Parathyroid adenoma (tissue), 2 donors: ENCODE data around the gene GANAB.
"Not testable (repeated sequence)": the region's sequence is repeated elsewhere in the genome, so short reads cannot be mapped to it uniquely, and the experiment has no call there.

Experiments used
- H2AFZ ChIP-seq: fragments of 300-600 bp; sonication (generic); one replicate; pipeline ENCODE4 v1.7.0; 2017; ENCODE audit warnings: antibody characterized with exemption, mild to moderate bottlenecking
- H3K27ac ChIP-seq: fragments of 300-600 bp; sonication (generic); one replicate; pipeline ENCODE4 v1.7.0; 2017
- H3K27me3 ChIP-seq: fragments of 300-600 bp; sonication (generic); one replicate; pipeline ENCODE4 v1.7.0; 2017; ENCODE audit warnings: low read length; ENCODE audit not compliant: control insufficient read depth, insufficient read depth
- H3K36me3 ChIP-seq: fragments of 300-600 bp; sonication (generic); one replicate; pipeline ENCODE4 v1.7.0; 2017; ENCODE audit warnings: low read length; ENCODE audit not compliant: control insufficient read depth, insufficient read depth
- H3K4me1 ChIP-seq: fragments of 300-600 bp; sonication (generic); one replicate; pipeline ENCODE4 v1.7.0; 2017; ENCODE audit warnings: control low read depth
- H3K4me2 ChIP-seq: fragments of 300-600 bp; sonication (generic); one replicate; pipeline ENCODE4 v1.7.0; 2017; ENCODE audit warnings: low read length
- H3K4me3 ChIP-seq: fragments of 300-600 bp; sonication (generic); one replicate; pipeline ENCODE4 v1.7.0; 2017; ENCODE audit warnings: low read depth, low read length
- H3K79me2 ChIP-seq: fragments of 300-600 bp; sonication (generic); one replicate; pipeline ENCODE4 v1.7.0; 2017; ENCODE audit warnings: control low read depth
- H3K9ac ChIP-seq: fragments of 300-600 bp; sonication (generic); one replicate; pipeline ENCODE4 v1.7.0; 2017; ENCODE audit warnings: mild to moderate bottlenecking
- H3K9me3 ChIP-seq: fragments of 300-600 bp; sonication (generic); one replicate; pipeline ENCODE4 v1.7.0; 2017; ENCODE audit warnings: low read length; ENCODE audit not compliant: control insufficient read depth
- CTCF ChIP-seq: fragments of 300-600 bp; sonication (generic); IDR thresholded peaks from one replicate; pipeline ENCODE4 v1.7.0; 2017; ENCODE audit warnings: antibody characterized with exemption, mild to moderate bottlenecking
- donor health status: primary hyperparathyroidism.

The GANAB gene

DNA sequence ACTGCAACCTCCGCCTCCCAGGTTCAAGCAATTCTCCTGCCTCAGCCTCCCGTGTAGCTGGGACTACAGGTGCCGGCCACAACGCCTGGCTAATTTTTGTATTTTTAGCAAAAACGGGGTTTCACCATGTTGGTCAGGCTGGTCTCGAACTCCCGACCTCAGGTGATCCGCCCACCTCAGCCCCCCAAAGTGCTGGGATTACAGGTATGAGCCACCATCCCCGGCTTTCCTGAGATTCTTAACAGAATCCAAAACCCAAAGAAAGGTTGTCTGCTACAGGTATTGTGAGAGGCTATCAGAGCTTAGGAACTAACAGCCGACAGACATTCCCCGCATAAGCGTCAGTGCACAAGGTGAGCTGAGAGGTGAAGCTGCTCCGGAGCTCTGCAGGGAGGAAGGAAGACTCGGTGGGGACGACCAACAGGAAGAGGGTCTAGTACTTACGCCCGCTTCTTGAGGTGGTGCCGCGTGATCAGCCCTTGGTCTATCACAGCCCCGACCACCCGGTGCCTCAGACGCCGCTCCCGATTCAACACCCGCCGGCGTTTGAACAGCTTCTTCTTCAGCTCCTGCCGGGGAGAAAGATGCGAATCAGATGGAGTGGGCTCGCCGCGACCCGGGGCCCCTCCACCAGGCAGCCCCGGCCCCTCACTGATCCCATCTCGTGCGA lies 18.1 kb upstream of the GANAB start:
- no peak overlapping the region for H3K9ac ChIP-seq

DNA sequence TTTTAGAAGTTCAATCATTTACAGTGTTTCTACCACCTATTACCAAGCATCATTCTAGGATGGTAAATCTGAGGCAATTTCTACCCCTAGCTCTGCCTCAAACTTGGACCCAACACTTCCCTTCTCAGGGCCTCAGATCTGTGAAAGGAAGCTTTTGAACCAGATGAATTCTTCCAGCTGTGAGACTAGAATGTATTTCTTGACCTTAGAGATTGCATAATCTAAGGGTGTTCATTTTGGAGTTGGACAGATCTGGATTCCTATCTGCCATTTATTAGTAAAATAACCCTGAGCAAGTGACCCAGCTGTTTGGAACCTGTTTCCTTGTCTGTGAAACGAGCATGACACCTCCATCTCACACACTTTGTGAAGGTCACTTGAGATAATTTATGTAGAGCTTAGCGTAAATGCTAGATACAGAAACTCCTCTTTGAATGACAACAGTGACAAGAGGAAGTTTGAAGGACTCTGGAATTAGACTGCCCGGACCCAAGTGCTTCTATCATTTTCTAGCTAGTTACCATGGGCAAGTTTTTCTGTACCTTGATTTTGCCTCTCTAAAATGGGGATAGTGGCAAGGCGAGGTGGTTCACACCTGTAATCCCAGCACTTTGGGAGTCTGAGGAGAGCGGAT lies 10.5 kb upstream of the GANAB start:
- Histone ChIP-seq H3K4me2 (no peak overlapping the region), H3K36me3 (no peaks in the 10 kb centered on the region), H3K9ac (no peak overlapping the region), H3K27ac (no peak overlapping the region), H3K4me3 (no peak overlapping the region), H3K4me1 (no peaks in the 10 kb centered on the region), H3K9me3 (no peaks in the 10 kb centered on the region), H2AFZ (no peak overlapping the region), H3K27me3 (no peaks in the 10 kb centered on the region), H3K79me2 (peaks cover 4% of the 10 kb centered on the region)
- TF ChIP-seq CTCF: no peak

More for the DNA sequence above, 18.1 kb upstream of the GANAB start:
- Histone ChIP-seq H3K4me3 (peak overlapping the region; percentile 75), H3K27ac (peak overlapping the region; percentile 70), H3K36me3 (no peaks in the 10 kb centered on the region), H2AFZ (peak overlapping the region; percentile 75), H3K9me3 (no peaks in the 10 kb centered on the region), H3K4me2 (peak overlapping the region; percentile 86), H3K79me2 (no peaks in the 10 kb centered on the region), H3K4me1 (no peaks in the 10 kb centered on the region), H3K27me3 (no peaks in the 10 kb centered on the region)
- no peak for TF ChIP-seq CTCF

- H3K4me1 ChIP-seq: no peaks in the 10 kb centered on the region
- no peak overlapping the region for H3K4me3 ChIP-seq
- no peaks in the 10 kb centered on the region for H3K36me3 ChIP-seq
- TF ChIP-seq CTCF: no peak
- H3K4me2 ChIP-seq: no peak overlapping the region
- no peaks in the 10 kb centered on the region for H3K9me3 ChIP-seq
- no peaks in the 10 kb centered on the region for H3K27me3 ChIP-seq
- H3K79me2 ChIP-seq: peaks cover 4% of the 10 kb centered on the region
- H3K9ac ChIP-seq: no peak overlapping the region
- H2AFZ ChIP-seq: no peak overlapping the region
- no peak overlapping the region for H3K27ac ChIP-seq
Measured at GRCh38 chr11:62654297-62654696, 7.9 kb upstream of the GANAB start.

- Histone ChIP-seq H3K4me3 (peak overlapping the region; percentile 88), H3K9ac (peak overlapping the region; percentile 31), H3K4me2 (peak overlapping the region; percentile 78), H3K36me3 (no peaks in the 10 kb centered on the region), H3K9me3 (no peaks in the 10 kb centered on the region), H3K79me2 (peaks cover 4% of the 10 kb centered on the region), H3K4me1 (no peaks in the 10 kb centered on the region), H3K27ac (peak overlapping the region; percentile 66), H3K27me3 (no peaks in the 10 kb centered on the region), H2AFZ (peak overlapping the region; percentile 88)
- no peak for TF ChIP-seq CTCF
Measured at GRCh38 chr11:62652161-62653006, 6.0 kb upstream of the GANAB start.

GRCh38 chr11:62650283-62650682 lies 3.9 kb upstream of the GANAB start:
- not testable (repeated sequence) for H3K4me3 ChIP-seq, H3K4me2 ChIP-seq, H3K27me3 ChIP-seq, H2AFZ ChIP-seq, H3K27ac ChIP-seq, H3K9ac ChIP-seq, H3K4me1 ChIP-seq, H3K9me3 ChIP-seq, H3K36me3 ChIP-seq, H3K79me2 ChIP-seq
